IPS-18c (cell line): ENCODE data around the gene ST8SIA4.

ENCODE experiments used
- H3K4me3 ChIP-seq: 2 replicates; pipeline ENCODE4 v1.7.0; 2013; ENCODE audit warnings: low read depth, mild to moderate bottlenecking, low read length, moderate library complexity; ENCODE audit not compliant: insufficient read depth
- H3K9me3 ChIP-seq: one replicate; pipeline ENCODE4 v1.6.1; 2013; ENCODE audit warnings: mild to moderate bottlenecking, low read length, moderate library complexity; ENCODE audit not compliant: control insufficient read depth, insufficient read depth

The ST8SIA4 gene

GRCh38 chr5:100841358-100842076 is 61.6 kb downstream of the ST8SIA4 start:
- Histone ChIP-seq H3K4me3 (no peak overlapping the region), H3K9me3 (no peaks in the 10 kb centered on the region)

- Histone ChIP-seq H3K4me3 (no peak overlapping the region), H3K9me3 (no peaks in the 10 kb centered on the region)
Measured at GRCh38 chr5:100840789-100841188, 62.3 kb downstream of the ST8SIA4 start.

GRCh38 chr5:100840370-100840769 is 62.7 kb downstream of the ST8SIA4 start:
- no peaks in the 10 kb centered on the region for H3K9me3 ChIP-seq

GRCh38 chr5:100838048-100838473 is 65.0 kb downstream of the ST8SIA4 start:
- no peak overlapping the region for H3K4me3 ChIP-seq
- no peaks in the 10 kb centered on the region for H3K9me3 ChIP-seq

More at GRCh38 chr5:100840370-100840769, 62.7 kb downstream of the ST8SIA4 start:
- H3K4me3 ChIP-seq = no peak overlapping the region

- no peaks in the 10 kb centered on the region for H3K9me3 ChIP-seq
- no peak overlapping the region for H3K4me3 ChIP-seq
Measured at GRCh38 chr5:100834519-100834918, 68.6 kb downstream of the ST8SIA4 start.

- Histone ChIP-seq H3K4me3 (no peak overlapping the region), H3K9me3 (no peaks in the 10 kb centered on the region)
Measured at GRCh38 chr5:100832252-100833230, 70.5 kb downstream of the ST8SIA4 start.

- Histone ChIP-seq H3K9me3 (no peaks in the 10 kb centered on the region), H3K4me3 (no peak overlapping the region)
Measured at GRCh38 chr5:100828898-100829356, 74.2 kb downstream of the ST8SIA4 start.

- Histone ChIP-seq H3K4me3 (no peak overlapping the region), H3K9me3 (no peaks in the 10 kb centered on the region)
Measured at GRCh38 chr5:100828071-100828897, 74.8 kb downstream of the ST8SIA4 start.

- no peaks in the 10 kb centered on the region for H3K9me3 ChIP-seq
- H3K4me3 ChIP-seq = no peak overlapping the region
Measured at GRCh38 chr5:100827481-100827889, 75.6 kb downstream of the ST8SIA4 start.

- Histone ChIP-seq H3K9me3 (no peaks in the 10 kb centered on the region), H3K4me3 (no peak overlapping the region)
Measured at GRCh38 chr5:100826133-100826532, 76.9 kb downstream of the ST8SIA4 start.

GRCh38 chr5:100824635-100825034 is 78.4 kb downstream of the ST8SIA4 start:
- Histone ChIP-seq H3K4me3 (no peak overlapping the region), H3K9me3 (no peaks in the 10 kb centered on the region)

- no peaks in the 10 kb centered on the region for H3K9me3 ChIP-seq
- no peak overlapping the region for H3K4me3 ChIP-seq
Measured at GRCh38 chr5:100823812-100824211, 79.3 kb downstream of the ST8SIA4 start.

- H3K4me3 ChIP-seq = no peak overlapping the region
- H3K9me3 ChIP-seq = no peaks in the 10 kb centered on the region
Measured at GRCh38 chr5:100821751-100822150, 81.3 kb downstream of the ST8SIA4 start.

- no peak overlapping the region for H3K4me3 ChIP-seq
- H3K9me3 ChIP-seq = no peaks in the 10 kb centered on the region
Measured at GRCh38 chr5:100818340-100818739, 84.7 kb downstream of the ST8SIA4 start.

- Histone ChIP-seq H3K9me3 (no peaks in the 10 kb centered on the region), H3K4me3 (no peak overlapping the region)
Measured at GRCh38 chr5:100803397-100803796, 99.7 kb downstream of the ST8SIA4 start.

- Histone ChIP-seq H3K4me3 (no peak overlapping the region), H3K9me3 (no peaks in the 10 kb centered on the region)
Measured at GRCh38 chr5:100802208-100802607, 100.9 kb downstream of the ST8SIA4 start.

GRCh38 chr5:100800562-100800961 is 102.5 kb downstream of the ST8SIA4 start:
- H3K4me3 ChIP-seq = no peak overlapping the region
- H3K9me3 ChIP-seq = no peaks in the 10 kb centered on the region
